Testis (tissue), 5 donors: ENCODE data around the gene TBC1D7. TPM values are rescaled to one million over a fixed set of nuclear protein-coding genes. Genes with fewer than 3 reads are reported as not detected.

Experiments
- DNase-seq: peaks from one replicate; pipeline ENCODE4 v3.0.0-alpha.2; 2019
- H3K27ac ChIP-seq, 2 donors: fragments of 200-600 bp; sonication (generic); one replicate each; pipeline ENCODE4 v1.5.1; 2019
- H3K27me3 ChIP-seq: fragments of 200-600 bp; sonication (generic); one replicate; pipeline ENCODE4 v1.5.1; 2019
- H3K36me3 ChIP-seq: fragments of 200-600 bp; sonication (generic); one replicate; pipeline ENCODE4 v1.5.1; 2017; ENCODE audit warnings: low read depth; ENCODE audit errors: missing control alignments
- H3K4me1 ChIP-seq: fragments of 200-600 bp; sonication (generic); one replicate; pipeline ENCODE4 v1.5.1; 2019
- H3K4me3 ChIP-seq, 2 donors: fragments of 200-600 bp; sonication (generic); one replicate each; pipeline ENCODE4 v1.5.1; 2017 to 2019
- H3K9me3 ChIP-seq: fragments of 200-600 bp; sonication (generic); one replicate; pipeline ENCODE4 v1.5.1; 2017
- CTCF ChIP-seq, 3 experiments: fragments of 450-650 bp in 2 of 3; fragments of 200-600 bp in 1 of 3; sonication (generic) in 1 of 3; IDR thresholded peaks; one replicate each; pipeline ENCODE4 v1.5.1; 2016 to 2019; ENCODE audit warnings: antibody characterized with exemption in 3 of 3, mild to moderate bottlenecking in 2 of 3, moderate library complexity in 1 of 3
- POLR2A ChIP-seq: fragments of 450-650 bp; IDR thresholded peaks from one replicate; pipeline ENCODE4 v1.6.1; 2017; ENCODE audit warnings: antibody characterized with exemption, mild to moderate bottlenecking, moderate library complexity
- WGBS, 2 donors: methylation state at CpG; one replicate each; pipeline ENCODE4 v1.1.5; 2018; 5-methylcytosine and 5-hydroxymethylcytosine counted together
- intact Hi-C: fragments of 100-400 bp; cut with DNase I; formaldehyde crosslinking; loops from one replicate; pipeline ENCODE4 v1.15.1; 2023; ENCODE audit warnings: low total_unique reads
- long read RNA-seq, 2 donors: transcript quantifications; one replicate each; lab custom pipeline, GENCODE V29; 2026
- polyA plus RNA-seq: library from polyadenylated mRNA; stranded (reverse); fragments of 350-450 nt; fragmentation: Illumina TruSeq; extraction: RNeasy Lipid Tissue Mini Kit (QIAGEN cat#74804); gene quantifications from one replicate; pipeline ENCODE4 v1.2.3, GENCODE V29; 2014; ENCODE audit warnings: low read depth, low replicate concordance; ENCODE audit not compliant: insufficient read depth
- total RNA-seq, 2 donors: library from RNA; depleted of rRNA; stranded (reverse); fragments of >200 nt; gene quantifications; one replicate each; pipeline ENCODE4 v1.2.3, GENCODE V29; 2016

The TBC1D7 gene
- 10 to 100 TPM; 24.2 to 28.0 TPM for total RNA-seq
- 48.0 TPM for polyA plus RNA-seq
- long read RNA-seq, donor 1, partial matches to known transcripts = 0 of 5 reads
- long read RNA-seq, donor 1, other reads (novel, unspliced or antisense) = 0 of 5 reads
- long read RNA-seq, donor 2, partial matches to known transcripts = 0 of 1 reads
- long read RNA-seq, donor 2, other reads (novel, unspliced or antisense) = 0 of 1 reads

- H3K27me3 ChIP-seq = no peaks in the 10 kb centered on the region
- H3K4me3 ChIP-seq = peak within 1 kb of the TSS; percentile 70
- 0% methylated on average over 9 to 62 of the region's 63 CpGs for WGBS, 2 donors
- intact Hi-C loops = no loop called here
- peaks cover 5% of the 10 kb centered on the region for H3K4me1 ChIP-seq
- peak within 1 kb of the TSS; percentile 69 to 82 for H3K27ac ChIP-seq
- DNase-seq = peak; percentile 93
- no peak for TF ChIP-seq CTCF (IDR thresholded peaks at IDR 0.05)
- no peak for TF ChIP-seq POLR2A
- no peaks in the 10 kb centered on the region for H3K9me3 ChIP-seq
- no peaks in the 10 kb centered on the region for H3K36me3 ChIP-seq
These were observed at the start of gene TBC1D7 for GRCh38 chr6:13328076-13328874. Gene TBC1D7 (minus strand): TSS chr6:13328537. CDS start chr6:13326898, 1,639 bp downstream.

- Histone ChIP-seq H3K4me1 (no peaks in the 10 kb centered on the region), H3K4me3 (no peak overlapping the region), H3K27me3 (no peaks in the 10 kb centered on the region), H3K36me3 (no peaks in the 10 kb centered on the region), H3K9me3 (no peaks in the 10 kb centered on the region), H3K27ac (no peak overlapping the region)
- WGBS, 2 donors = 91 to 92% methylated on average over 2 of the region's 2 CpGs
- intact Hi-C loops = no loop called here
- TF ChIP-seq POLR2A (no peak), CTCF (IDR thresholded peaks at IDR 0.05) (no peak)
- no peak for DNase-seq
These were observed 48.9 kb upstream of the TBC1D7 start for GRCh38 chr6:13377054-13377758.

GRCh38 chr6:13375360-13375878, 47.1 kb upstream of the TBC1D7 start:
- Histone ChIP-seq H3K27ac (no peak overlapping the region), H3K4me3 (no peak overlapping the region), H3K27me3 (no peaks in the 10 kb centered on the region), H3K4me1 (no peaks in the 10 kb centered on the region), H3K36me3 (no peaks in the 10 kb centered on the region), H3K9me3 (no peaks in the 10 kb centered on the region)
- TF ChIP-seq POLR2A (no peak), CTCF (IDR thresholded peaks at IDR 0.05) (no peak)
- WGBS, 2 donors = 92% methylated on average over 9 of the region's 9 CpGs
- DNase-seq = no peak
- intact Hi-C loops = no loop called here

GRCh38 chr6:13373919-13374318, 45.6 kb upstream of the TBC1D7 start:
- Histone ChIP-seq H3K9me3 (no peaks in the 10 kb centered on the region), H3K36me3 (no peaks in the 10 kb centered on the region), H3K4me3 (no peak overlapping the region), H3K4me1 (no peaks in the 10 kb centered on the region), H3K27me3 (no peaks in the 10 kb centered on the region), H3K27ac (no peak overlapping the region)
- DNase-seq = no peak
- 60 to 100% methylated on average over 1 of the region's 1 CpG for WGBS, 2 donors
- no peak for TF ChIP-seq POLR2A
- intact Hi-C loops = no loop called here

GRCh38 chr6:13373488-13373886, 45.1 kb upstream of the TBC1D7 start:
- H3K27ac ChIP-seq = no peak overlapping the region
- H3K4me1 ChIP-seq = no peaks in the 10 kb centered on the region
- no peaks in the 10 kb centered on the region for H3K9me3 ChIP-seq
- intact Hi-C loops = no loop called here
- WGBS, 2 donors = 48 to 90% methylated on average over 1 of the region's 1 CpG
- H3K4me3 ChIP-seq = no peak overlapping the region
- TF ChIP-seq CTCF (IDR thresholded peaks at IDR 0.05) = no peak
- no peak for TF ChIP-seq POLR2A
- H3K27me3 ChIP-seq = no peaks in the 10 kb centered on the region
- H3K36me3 ChIP-seq = no peaks in the 10 kb centered on the region
- no peak for DNase-seq
